HT-29 (cell line): Measurements from ENCODE around the gene DTWD1. TPM values are rescaled to one million over a fixed set of nuclear protein-coding genes. Genes with fewer than 3 reads are reported as not detected.

Experiments used
- total RNA-seq: library from RNA; depleted of rRNA; stranded (reverse); fragments of >200 nt; shearing (Covaris generic); gene quantifications from 2 replicates; pipeline ENCODE4 v1.2.3, GENCODE V29; 2014; rRNA removed

DTWD1 gene
- total RNA-seq, 1 experiment from 2014 or later, result 6.2 TPM

Other genes with a start within 250 kb of the DTWD1 start
- not detected in 2 replicates for gene FGF7, start 197.8 kb upstream of the DTWD1 start, total RNA-seq
- gene FAM227B, start 230 bp upstream of the DTWD1 start, total RNA-seq, result 0.18 TPM in 1 of 2 replicates, not detected in the other